Measurements from ENCODE around the gene CLEC18A.
"Not testable (repeated sequence)": the region's sequence is repeated elsewhere in the genome, so short reads cannot be mapped to it uniquely, and the experiment has no call there.

CLEC18A gene

GRCh38 chr16:69951017-69951671, at the start of gene CLEC18A:
CLEC18A (plus strand) TSS chr16:69951334; CDS start chr16:69951367, 33 bp downstream.
- DNase-seq: not testable (repeated sequence)

GRCh38 chr16:69903865-69904415, 47.2 kb upstream of the CLEC18A start:
- no peak for DNase-seq

- DNase-seq: no peak
Observed at GRCh38 chr16:69904495-69905170, 46.5 kb upstream of the CLEC18A start.

- no peak for DNase-seq
Observed at GRCh38 chr16:69905171-69905555, 46.0 kb upstream of the CLEC18A start.

GRCh38 chr16:69906838-69907401, 44.2 kb upstream of the CLEC18A start:
- no peak for DNase-seq

GRCh38 chr16:69909043-69909442, 42.1 kb upstream of the CLEC18A start:
- no peak for DNase-seq

- DNase-seq: no peak
Observed at GRCh38 chr16:69909760-69910159, 41.4 kb upstream of the CLEC18A start.

GRCh38 chr16:69910964-69911363, 40.2 kb upstream of the CLEC18A start:
- no peak for DNase-seq

- no peak for DNase-seq
Observed at GRCh38 chr16:69916462-69916861, 34.7 kb upstream of the CLEC18A start.

GRCh38 chr16:69917311-69917710, 33.8 kb upstream of the CLEC18A start:
- DNase-seq: no peak

- no peak for DNase-seq
Observed at GRCh38 chr16:69917739-69918138, 33.4 kb upstream of the CLEC18A start.

- no peak for DNase-seq
Observed at GRCh38 chr16:69918241-69918640, 32.9 kb upstream of the CLEC18A start.

- no peak for DNase-seq
Observed at GRCh38 chr16:69921127-69921526, 30.0 kb upstream of the CLEC18A start.

- DNase-seq: no peak
Observed at GRCh38 chr16:69922200-69922599, 28.9 kb upstream of the CLEC18A start.

GRCh38 chr16:69924041-69924775, 26.9 kb upstream of the CLEC18A start:
- no peak for DNase-seq

GRCh38 chr16:69924777-69925191, 26.4 kb upstream of the CLEC18A start:
- no peak for DNase-seq

GRCh38 chr16:69925311-69925710, 25.8 kb upstream of the CLEC18A start:
- no peak for DNase-seq

GRCh38 chr16:69926241-69926640, 24.9 kb upstream of the CLEC18A start:
- no peak for DNase-seq

GRCh38 chr16:69927056-69927757, 23.9 kb upstream of the CLEC18A start:
- DNase-seq: no peak

GRCh38 chr16:69928856-69929400, 22.2 kb upstream of the CLEC18A start:
- no peak for DNase-seq

- no peak for DNase-seq
Observed at GRCh38 chr16:69929480-69929879, 21.7 kb upstream of the CLEC18A start.

- peak; percentile 17 for DNase-seq
Observed at GRCh38 chr16:69930117-69930776, 20.9 kb upstream of the CLEC18A start.

Data from DMS 273 treated with DMSO at 0.1 percent for 48 hours (cell line).